ENCODE measurements around the gene TTYH3. TPM values are rescaled to one million over a fixed set of nuclear protein-coding genes. Genes with fewer than 3 reads are reported as not detected.

Gene TTYH3
- total RNA-seq, 2 donors from 2014 or later, result 145 to 152 TPM

DNA sequence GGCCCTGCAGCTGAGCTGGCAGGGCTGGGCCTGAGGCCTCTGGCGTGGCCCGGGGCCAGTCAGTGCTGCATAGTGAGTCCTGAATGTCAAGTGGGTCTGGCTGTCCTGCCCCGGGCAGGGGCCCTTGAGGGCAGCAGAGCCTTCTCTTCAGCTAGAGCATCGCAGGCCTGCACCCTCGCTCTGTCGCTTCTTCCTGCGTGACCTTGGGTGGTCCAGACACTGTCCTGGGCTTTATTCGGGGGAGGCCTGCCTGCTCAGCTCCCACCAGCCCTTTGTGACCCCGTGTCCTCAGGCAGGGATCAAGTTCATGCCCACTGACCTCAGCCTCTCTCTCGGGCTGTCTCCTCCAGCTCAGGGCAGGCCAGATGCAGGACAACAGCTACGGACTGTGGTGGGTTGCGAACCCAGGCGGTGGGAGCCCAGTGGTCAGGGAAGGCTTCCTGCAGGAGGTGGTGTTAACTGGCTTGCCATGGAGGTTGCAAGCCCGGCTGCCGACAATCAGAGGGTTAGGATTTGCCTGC is 3.4 kb downstream of the TTYH3 start:
- 95% methylated on average over 11 to 15 of the region's 15 CpGs for WGBS, 2 experiments (ENCODE audit: insufficient coverage in 1 of 2, insufficient read length in 1 of 2)
- Mint-ChIP-seq H3K27ac (peak overlapping the region; percentile 55), H3K4me3 (no peak overlapping the region)

GRCh38 chr7:2635810-2636701 is 4.3 kb downstream of the TTYH3 start:
- H3K36me3 ChIP-seq (ENCODE audit: control insufficient read depth, insufficient read depth, low read length), result peaks cover 23% of the 10 kb centered on the region
- H3K4me1 Mint-ChIP-seq, result peaks cover 9% of the 10 kb centered on the region
- H3K27me3 Mint-ChIP-seq (ENCODE audit: insufficient read depth), result no peaks in the 10 kb centered on the region
- H3K27ac ChIP-seq (ENCODE audit: low read depth, low read length), result no peak overlapping the region
- no peaks in the 10 kb centered on the region for H3K27me3 ChIP-seq (ENCODE audit: control insufficient read depth, insufficient read depth, low read length, poor library complexity, severe bottlenecking)
- no peak overlapping the region for H3K9ac ChIP-seq (ENCODE audit: extremely low read depth, low read length, poor library complexity, severe bottlenecking)
- H3K36me3 Mint-ChIP-seq (ENCODE audit: low read depth), result peaks cover 7% of the 10 kb centered on the region
- no peaks in the 10 kb centered on the region for H3K9me3 Mint-ChIP-seq
- H3K4me1 ChIP-seq (ENCODE audit: control insufficient read depth, insufficient read depth, low read length), result peaks cover 3% of the 10 kb centered on the region
- no peak overlapping the region for H3K4me3 Mint-ChIP-seq
- DNase-seq, result no peak
- no peaks in the 10 kb centered on the region for H3K9me3 ChIP-seq (ENCODE audit: control insufficient read depth, low read length)
- no peak for TF ChIP-seq CTCF (conservative IDR thresholded peaks at IDR 0.05)
- WGBS, 2 experiments (ENCODE audit: insufficient coverage in 1 of 2, insufficient read length in 1 of 2), result 93 to 94% methylated on average over 15 to 22 of the region's 22 CpGs
- no peak overlapping the region for H3K4me3 ChIP-seq (ENCODE audit: low read length)
- H3K27ac Mint-ChIP-seq, result peak overlapping the region; percentile 35

More for the DNA sequence above, 3.4 kb downstream of the TTYH3 start:
- no peaks in the 10 kb centered on the region for H3K27me3 ChIP-seq (ENCODE audit: control insufficient read depth, insufficient read depth, low read length, poor library complexity, severe bottlenecking)
- no peak for DNase-seq
- peaks cover 23% of the 10 kb centered on the region for H3K36me3 ChIP-seq (ENCODE audit: control insufficient read depth, insufficient read depth, low read length)
- no peaks in the 10 kb centered on the region for H3K9me3 ChIP-seq (ENCODE audit: control insufficient read depth, low read length)
- H3K4me3 ChIP-seq (ENCODE audit: low read length), result no peak overlapping the region
- Mint-ChIP-seq H3K9me3 (no peaks in the 10 kb centered on the region), H3K4me1 (peaks cover 9% of the 10 kb centered on the region), H3K27me3 (ENCODE audit: insufficient read depth) (no peaks in the 10 kb centered on the region), H3K36me3 (ENCODE audit: low read depth) (peaks cover 7% of the 10 kb centered on the region)
- no peak overlapping the region for H3K27ac ChIP-seq (ENCODE audit: low read depth, low read length)
- no peak overlapping the region for H3K9ac ChIP-seq (ENCODE audit: extremely low read depth, low read length, poor library complexity, severe bottlenecking)
- no peak for TF ChIP-seq CTCF (conservative IDR thresholded peaks at IDR 0.05)
- H3K4me1 ChIP-seq (ENCODE audit: control insufficient read depth, insufficient read depth, low read length), result peaks cover 3% of the 10 kb centered on the region

- Mint-ChIP-seq H3K9me3 (no peaks in the 10 kb centered on the region), H3K4me1 (peaks cover 9% of the 10 kb centered on the region), H3K27ac (no peak overlapping the region), H3K36me3 (ENCODE audit: low read depth) (peaks cover 7% of the 10 kb centered on the region), H3K4me3 (no peak overlapping the region), H3K27me3 (ENCODE audit: insufficient read depth) (no peaks in the 10 kb centered on the region)
- Histone ChIP-seq H3K4me1 (ENCODE audit: control insufficient read depth, insufficient read depth, low read length) (peaks cover 3% of the 10 kb centered on the region), H3K36me3 (ENCODE audit: control insufficient read depth, insufficient read depth, low read length) (peaks cover 23% of the 10 kb centered on the region), H3K4me3 (ENCODE audit: low read length) (no peak overlapping the region), H3K27me3 (ENCODE audit: control insufficient read depth, insufficient read depth, low read length, poor library complexity, severe bottlenecking) (no peaks in the 10 kb centered on the region), H3K9me3 (ENCODE audit: control insufficient read depth, low read length) (no peaks in the 10 kb centered on the region), H3K9ac (ENCODE audit: extremely low read depth, low read length, poor library complexity, severe bottlenecking) (no peak overlapping the region), H3K27ac (ENCODE audit: low read depth, low read length) (no peak overlapping the region)
- DNase-seq, result no peak
- TF ChIP-seq CTCF (conservative IDR thresholded peaks at IDR 0.05), result no peak
- WGBS, 2 experiments (ENCODE audit: insufficient coverage in 1 of 2, insufficient read length in 1 of 2), result 88 to 93% methylated on average over 8 to 17 of the region's 17 CpGs
These were observed 5.3 kb downstream of the TTYH3 start for GRCh38 chr7:2637066-2637471.

Measured in endodermal cell (in vitro differentiated cells).